D721Med (cell line): ENCODE measurements around the gene ARAP2.

Experiments used
- DNase-seq: peaks from one replicate; pipeline ENCODE4 v3.0.0; 2011; ENCODE audit warnings: low spot score; ENCODE audit not compliant: insufficient read length
- FAIRE-seq: peaks from 2 replicates; lab custom pipeline; 2011; peaks lifted over from hg19 to GRCh38; lab: Jason Lieb, UNC
- CTCF ChIP-seq: IDR thresholded peaks from 2 replicates; pipeline ENCODE4 v1.5.1; 2012; ENCODE audit warnings: mild to moderate bottlenecking, control low read depth; ENCODE audit not compliant: insufficient read depth; ENCODE audit errors: missing control alignments

Gene ARAP2

GRCh38 chr4:36053930-36054329, 190.4 kb downstream of the ARAP2 start:
- DNase-seq (no peak), FAIRE-seq (no peak)
- no peak for TF ChIP-seq CTCF

- no peak for FAIRE-seq
- TF ChIP-seq CTCF: no peak
- DNase-seq: no peak
Measured at GRCh38 chr4:36051634-36052033, 192.7 kb downstream of the ARAP2 start.

- DNase-seq: no peak
- TF ChIP-seq CTCF: no peak
- FAIRE-seq: no peak
Measured at GRCh38 chr4:36046026-36046425, 198.3 kb downstream of the ARAP2 start.

GRCh38 chr4:36043901-36044300, 200.4 kb downstream of the ARAP2 start:
- TF ChIP-seq CTCF: no peak
- FAIRE-seq (no peak), DNase-seq (no peak)

GRCh38 chr4:36043241-36043640, 201.1 kb downstream of the ARAP2 start:
- FAIRE-seq (no peak), DNase-seq (no peak)
- no peak for TF ChIP-seq CTCF

- DNase-seq: no peak
- no peak for FAIRE-seq
- TF ChIP-seq CTCF: no peak
Measured at GRCh38 chr4:36042122-36042970, 202.0 kb downstream of the ARAP2 start.

GRCh38 chr4:36041340-36041739, 203.0 kb downstream of the ARAP2 start:
- TF ChIP-seq CTCF: no peak
- FAIRE-seq (no peak), DNase-seq (no peak)
